Measurements from ENCODE around the gene CYP24A1.

CYP24A1 gene

DNA sequence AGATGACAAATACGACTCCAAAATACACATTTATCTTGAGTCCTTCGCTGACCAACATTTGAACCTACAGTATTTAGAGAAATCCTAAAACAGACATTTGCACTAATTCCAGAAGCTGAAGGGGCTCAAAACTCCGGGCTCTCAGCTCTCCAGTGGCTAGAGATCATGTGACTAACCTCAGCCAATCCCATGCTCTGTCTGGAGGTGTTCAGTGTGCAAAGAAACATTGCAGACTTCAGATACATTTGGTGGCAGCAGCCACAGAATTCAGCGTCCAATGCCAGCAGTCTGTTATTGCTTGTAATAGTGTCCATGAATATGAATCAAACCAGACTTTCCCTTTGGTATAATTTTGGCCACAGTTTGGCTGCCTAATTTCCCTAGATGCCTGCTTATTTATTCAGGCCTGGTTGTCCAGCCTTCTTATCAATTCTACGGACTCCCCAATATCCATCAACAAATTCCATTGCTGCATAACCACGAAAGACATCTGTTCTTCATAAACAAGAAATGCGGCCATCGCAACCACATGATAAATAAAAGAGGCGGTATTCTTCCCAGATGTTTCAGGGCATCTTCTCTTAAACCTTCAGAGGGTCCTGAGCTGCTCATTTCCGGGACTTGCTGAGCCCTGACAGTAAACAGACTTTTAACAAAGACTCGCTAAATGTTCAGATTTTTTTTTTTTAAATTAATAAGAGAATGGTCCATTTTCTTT, 14.5 kb upstream of the CYP24A1 start:
- in situ Hi-C loops (cut with HindIII; ENCODE audit: low pct_ligation_motif_present, low sequenced_read_pairs): no loop called here
- no peak for DNase-seq
- H3K27ac ChIP-seq: no peak overlapping the region
- no peak overlapping the region for H3K4me3 ChIP-seq (ENCODE audit: low read depth, low read length)
- H3K36me3 ChIP-seq (replicated peaks): no peaks in the 10 kb centered on the region
- H3K27me3 ChIP-seq (replicated peaks): no peaks in the 10 kb centered on the region
- TF ChIP-seq, protein P1, sequence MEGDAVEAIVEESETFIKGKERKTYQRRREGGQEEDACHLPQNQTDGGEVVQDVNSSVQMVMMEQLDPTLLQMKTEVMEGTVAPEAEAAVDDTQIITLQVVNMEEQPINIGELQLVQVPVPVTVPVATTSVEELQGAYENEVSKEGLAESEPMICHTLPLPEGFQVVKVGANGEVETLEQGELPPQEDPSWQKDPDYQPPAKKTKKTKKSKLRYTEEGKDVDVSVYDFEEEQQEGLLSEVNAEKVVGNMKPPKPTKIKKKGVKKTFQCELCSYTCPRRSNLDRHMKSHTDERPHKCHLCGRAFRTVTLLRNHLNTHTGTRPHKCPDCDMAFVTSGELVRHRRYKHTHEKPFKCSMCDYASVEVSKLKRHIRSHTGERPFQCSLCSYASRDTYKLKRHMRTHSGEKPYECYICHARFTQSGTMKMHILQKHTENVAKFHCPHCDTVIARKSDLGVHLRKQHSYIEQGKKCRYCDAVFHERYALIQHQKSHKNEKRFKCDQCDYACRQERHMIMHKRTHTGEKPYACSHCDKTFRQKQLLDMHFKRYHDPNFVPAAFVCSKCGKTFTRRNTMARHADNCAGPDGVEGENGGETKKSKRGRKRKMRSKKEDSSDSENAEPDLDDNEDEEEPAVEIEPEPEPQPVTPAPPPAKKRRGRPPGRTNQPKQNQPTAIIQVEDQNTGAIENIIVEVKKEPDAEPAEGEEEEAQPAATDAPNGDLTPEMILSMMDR (IDR thresholded peaks at IDR 0.05; ENCODE audit: low read depth, low read length, missing control alignments): no peak

DNA sequence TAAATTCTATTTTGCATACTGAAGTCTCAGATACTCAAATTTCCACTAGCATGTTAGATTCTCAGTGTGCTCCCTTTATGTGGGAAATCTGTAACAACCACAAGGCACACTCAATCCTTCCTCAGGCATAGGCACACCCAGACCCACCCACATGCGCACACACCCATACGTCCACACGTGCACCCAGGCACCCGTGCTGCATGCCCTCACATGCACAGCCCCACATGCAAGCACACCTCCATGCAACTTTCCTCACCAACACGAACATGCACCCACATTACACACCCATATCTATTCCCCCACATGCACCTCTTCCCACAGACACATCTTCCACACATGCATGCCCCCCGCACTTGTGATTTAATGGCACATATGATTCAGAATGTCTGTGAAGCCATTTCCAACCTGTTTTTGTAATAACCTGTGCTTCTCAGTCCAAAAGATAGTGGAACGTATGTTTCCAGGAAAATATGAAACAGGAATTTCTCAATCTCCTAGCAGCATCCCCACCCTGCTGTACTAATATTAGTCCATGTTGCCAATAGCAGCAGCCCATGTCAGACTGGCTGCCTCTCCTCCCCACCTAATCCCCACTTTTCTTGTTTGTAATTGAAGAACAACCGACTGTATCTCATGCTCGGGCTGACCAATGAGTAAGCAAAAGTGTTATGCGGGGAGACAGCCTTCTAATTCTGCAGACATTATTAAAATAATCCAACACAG, 11.3 kb upstream of the CYP24A1 start:
- Histone ChIP-seq H3K36me3 (replicated peaks) (no peaks in the 10 kb centered on the region), H3K27ac (no peak overlapping the region), H3K4me3 (ENCODE audit: low read depth, low read length) (no peak overlapping the region), H3K27me3 (replicated peaks) (no peaks in the 10 kb centered on the region)
- no peak for DNase-seq
- TF ChIP-seq, protein P1 (IDR thresholded peaks at IDR 0.05; ENCODE audit: low read depth, low read length, missing control alignments): no peak
- in situ Hi-C loops (cut with HindIII; ENCODE audit: low pct_ligation_motif_present, low sequenced_read_pairs): no loop called here

DNA sequence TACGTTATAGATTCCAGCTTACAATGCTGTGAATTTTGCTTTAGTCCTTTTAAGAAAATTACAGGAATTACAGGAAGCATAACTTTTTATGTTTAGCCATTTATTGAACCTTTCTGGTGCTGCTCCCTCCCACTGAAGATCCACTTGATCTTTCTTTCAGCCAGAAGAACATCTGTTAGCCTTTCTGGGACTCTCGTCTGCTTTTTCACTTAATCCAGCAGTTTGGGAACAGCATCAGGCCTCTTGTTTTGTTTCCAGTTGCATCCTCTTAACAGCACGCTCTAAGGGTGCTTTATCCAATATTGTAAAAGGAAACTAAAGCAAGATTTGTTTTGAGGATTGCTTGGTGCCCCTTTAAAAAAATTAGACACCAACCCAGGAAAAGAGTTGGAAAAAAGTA, 10.3 kb upstream of the CYP24A1 start:
- Histone ChIP-seq H3K36me3 (replicated peaks) (no peaks in the 10 kb centered on the region), H3K27me3 (replicated peaks) (no peaks in the 10 kb centered on the region), H3K4me3 (ENCODE audit: low read depth, low read length) (no peak overlapping the region), H3K27ac (no peak overlapping the region)
- in situ Hi-C loops (cut with HindIII; ENCODE audit: low pct_ligation_motif_present, low sequenced_read_pairs): no loop called here
- TF ChIP-seq, protein P1 (IDR thresholded peaks at IDR 0.05; ENCODE audit: low read depth, low read length, missing control alignments): no peak
- no peak for DNase-seq

DNA sequence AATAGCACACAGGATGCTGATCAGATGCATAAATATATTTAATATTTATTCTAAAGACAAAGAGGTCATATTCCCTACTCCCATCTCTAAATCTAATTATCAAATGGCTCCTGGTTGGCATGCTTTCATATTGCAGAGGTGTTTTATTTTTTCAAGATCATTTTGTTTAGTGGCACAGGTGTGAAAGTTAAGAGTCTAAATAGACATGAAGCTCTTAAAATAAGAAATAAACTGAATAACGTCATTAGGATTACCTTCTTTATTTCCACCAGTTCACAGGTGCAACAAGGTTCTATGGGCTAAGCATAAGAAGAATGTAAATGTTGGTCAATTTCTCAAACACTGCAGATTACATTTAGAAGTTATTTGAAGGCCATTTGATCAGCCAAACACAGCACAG, 7.1 kb upstream of the CYP24A1 start:
- no peaks in the 10 kb centered on the region for H3K27me3 ChIP-seq (replicated peaks)
- H3K36me3 ChIP-seq (replicated peaks): no peaks in the 10 kb centered on the region
- no peak overlapping the region for H3K4me3 ChIP-seq (ENCODE audit: low read depth, low read length)
- TF ChIP-seq, protein P1 (IDR thresholded peaks at IDR 0.05; ENCODE audit: low read depth, low read length, missing control alignments): no peak
- in situ Hi-C loops (cut with HindIII; ENCODE audit: low pct_ligation_motif_present, low sequenced_read_pairs): no loop called here
- H3K27ac ChIP-seq: no peak overlapping the region
- DNase-seq: no peak

DNA sequence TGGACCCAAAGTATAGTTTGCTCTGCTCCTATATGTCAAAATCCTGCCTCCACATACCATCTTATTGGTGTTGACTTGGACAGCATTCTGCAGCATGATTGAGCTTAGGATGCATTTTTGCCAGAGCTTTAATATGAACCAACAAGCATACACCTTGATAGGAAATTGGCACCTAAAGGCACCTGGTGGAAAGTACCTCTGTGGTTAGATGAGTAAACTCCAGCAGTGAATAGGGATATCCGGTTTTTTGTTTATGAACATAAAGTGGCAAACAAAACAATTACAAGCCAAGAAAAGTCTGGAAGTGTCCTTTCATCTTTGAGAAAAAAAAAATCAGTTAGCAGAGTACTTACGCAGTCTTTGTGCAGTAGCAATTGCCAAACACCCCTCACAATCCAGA, 6.2 kb upstream of the CYP24A1 start:
- H3K27ac ChIP-seq: no peak overlapping the region
- TF ChIP-seq, protein P1 (IDR thresholded peaks at IDR 0.05; ENCODE audit: low read depth, low read length, missing control alignments): no peak
- no peaks in the 10 kb centered on the region for H3K36me3 ChIP-seq (replicated peaks)
- H3K27me3 ChIP-seq (replicated peaks): peaks cover 2% of the 10 kb centered on the region
- DNase-seq: no peak
- no peak overlapping the region for H3K4me3 ChIP-seq (ENCODE audit: low read depth, low read length)
- in situ Hi-C loops (cut with HindIII; ENCODE audit: low pct_ligation_motif_present, low sequenced_read_pairs): no loop called here

All from brain microvascular endothelial cell (primary cell).